HG03159 (cell line): Measurements from ENCODE around the gene CYP21A2.
"Not testable (repeated sequence)": the region's sequence is repeated elsewhere in the genome, so short reads cannot be mapped to it uniquely, and the experiment has no call there.

Experiments used
- ATAC-seq: cut with Tn5 transposase; IDR thresholded peaks from one replicate; pipeline ENCODE4 v1.9.1; 2021; ENCODE audit warnings: mild to moderate bottlenecking, moderate library complexity; ENCODE audit not compliant: unreplicated experiment

The CYP21A2 gene

DNA sequence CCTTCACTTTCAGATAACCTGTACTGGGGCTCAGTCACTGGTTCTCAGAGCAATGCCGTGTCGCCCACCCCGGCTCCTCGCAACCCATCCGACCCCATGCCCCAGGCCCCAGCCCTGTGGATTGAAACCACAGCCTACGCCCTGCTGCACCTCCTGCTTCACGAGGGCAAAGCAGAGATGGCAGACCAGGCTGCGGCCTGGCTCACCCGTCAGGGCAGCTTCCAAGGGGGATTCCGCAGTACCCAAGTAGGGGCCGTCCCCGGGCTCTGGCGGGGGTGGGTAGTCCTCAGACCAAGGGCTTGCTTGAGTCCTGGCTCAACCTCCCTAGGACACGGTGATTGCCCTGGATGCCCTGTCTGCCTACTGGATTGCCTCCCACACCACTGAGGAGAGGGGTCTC lies 8.7 kb upstream of the CYP21A2 start:
- ATAC-seq: not testable (repeated sequence)

DNA sequence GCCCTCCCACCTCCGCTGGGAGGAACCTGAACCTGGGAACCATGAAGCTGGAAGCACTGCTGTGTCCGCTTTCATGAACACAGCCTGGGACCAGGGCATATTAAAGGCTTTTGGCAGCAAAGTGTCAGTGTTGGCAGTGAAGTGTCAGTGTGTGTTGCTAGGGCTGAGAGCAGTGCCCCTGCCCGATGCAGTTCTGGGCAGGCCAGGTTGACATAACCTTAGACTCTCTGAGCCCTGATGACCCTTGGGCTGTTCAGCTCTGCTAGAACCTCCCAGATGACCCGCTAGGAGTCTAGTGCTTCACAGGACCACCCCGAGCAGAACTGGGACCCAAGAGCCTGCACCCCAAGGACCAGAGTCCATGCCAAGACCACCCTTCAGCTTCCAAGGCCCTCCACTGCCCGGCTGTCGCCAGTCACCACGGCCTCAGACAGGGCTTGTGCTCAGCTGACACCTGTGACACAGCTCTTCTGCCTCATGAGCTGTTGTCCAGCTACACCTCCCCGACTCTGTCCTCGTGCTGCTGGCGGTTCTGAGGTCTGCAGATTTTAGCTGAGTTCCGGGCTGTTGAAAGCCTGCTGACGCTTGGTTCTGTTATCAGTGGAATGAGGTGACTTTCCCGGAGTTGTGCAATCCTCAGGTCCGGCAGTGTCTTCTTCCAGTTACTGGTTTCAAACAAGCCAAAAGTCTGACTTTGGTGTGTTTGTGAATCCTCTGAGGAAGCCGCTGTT lies 2.8 kb upstream of the CYP21A2 start:
- not testable (repeated sequence) for ATAC-seq

DNA sequence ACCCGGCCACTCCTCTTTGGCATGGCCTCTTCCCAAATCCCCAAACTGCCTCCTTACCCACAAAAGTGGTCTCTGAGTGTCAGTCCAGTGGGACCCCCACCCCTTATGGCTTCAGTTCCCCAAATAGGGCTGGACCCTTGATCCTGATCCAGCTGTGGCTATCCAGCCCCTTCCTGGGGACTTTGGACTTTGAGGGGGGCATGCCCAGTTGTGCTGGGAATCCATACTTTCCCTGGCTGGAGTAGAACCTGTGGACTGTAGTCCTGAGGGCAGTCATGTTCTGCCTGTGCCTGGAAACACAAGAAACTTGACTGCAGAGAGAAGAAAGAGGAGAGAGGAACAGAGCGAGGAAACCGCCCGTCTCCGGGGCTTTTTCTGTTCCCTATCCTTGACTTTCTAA lies 1.1 kb upstream of the CYP21A2 start:
- ATAC-seq: not testable (repeated sequence)

DNA sequence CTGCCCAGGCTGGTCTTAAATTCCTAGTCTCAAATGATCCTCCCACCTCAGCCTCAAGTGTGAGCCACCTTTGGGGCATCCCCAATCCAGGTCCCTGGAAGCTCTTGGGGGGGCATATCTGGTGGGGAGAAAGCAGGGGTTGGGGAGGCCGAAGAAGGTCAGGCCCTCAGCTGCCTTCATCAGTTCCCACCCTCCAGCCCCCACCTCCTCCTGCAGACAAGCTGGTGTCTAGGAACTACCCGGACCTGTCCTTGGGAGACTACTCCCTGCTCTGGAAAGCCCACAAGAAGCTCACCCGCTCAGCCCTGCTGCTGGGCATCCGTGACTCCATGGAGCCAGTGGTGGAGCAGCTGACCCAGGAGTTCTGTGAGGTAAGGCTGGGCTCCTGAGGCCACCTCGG lies 663 bp downstream of the CYP21A2 start:
- not testable (repeated sequence) for ATAC-seq

DNA sequence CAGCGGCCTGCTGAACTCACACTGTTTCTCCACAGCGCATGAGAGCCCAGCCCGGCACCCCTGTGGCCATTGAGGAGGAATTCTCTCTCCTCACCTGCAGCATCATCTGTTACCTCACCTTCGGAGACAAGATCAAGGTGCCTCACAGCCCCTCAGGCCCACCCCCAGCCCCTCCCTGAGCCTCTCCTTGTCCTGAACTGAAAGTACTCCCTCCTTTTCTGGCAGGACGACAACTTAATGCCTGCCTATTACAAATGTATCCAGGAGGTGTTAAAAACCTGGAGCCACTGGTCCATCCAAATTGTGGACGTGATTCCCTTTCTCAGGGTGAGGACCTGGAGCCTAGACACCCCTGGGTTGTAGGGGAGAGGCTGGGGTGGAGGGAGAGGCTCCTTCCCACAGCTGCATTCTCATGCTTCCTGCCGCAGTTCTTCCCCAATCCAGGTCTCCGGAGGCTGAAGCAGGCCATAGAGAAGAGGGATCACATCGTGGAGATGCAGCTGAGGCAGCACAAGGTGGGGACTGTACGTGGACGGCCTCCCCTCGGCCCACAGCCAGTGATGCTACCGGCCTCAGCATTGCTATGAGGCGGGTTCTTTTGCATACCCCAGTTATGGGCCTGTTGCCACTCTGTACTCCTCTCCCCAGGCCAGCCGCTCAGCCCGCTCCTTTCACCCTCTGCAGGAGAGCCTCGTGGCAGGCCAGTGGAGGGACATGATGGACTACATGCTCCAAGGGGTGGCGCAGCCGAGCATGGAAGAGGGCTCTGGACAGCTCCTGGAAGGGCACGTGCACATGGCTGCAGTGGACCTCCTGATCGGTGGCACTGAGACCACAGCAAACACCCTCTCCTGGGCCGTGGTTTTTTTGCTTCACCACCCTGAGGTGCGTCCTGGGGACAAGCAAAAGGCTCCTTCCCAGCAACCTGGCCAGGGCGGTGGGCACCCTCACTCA lies 1.4 kb downstream of the CYP21A2 start:
- not testable (repeated sequence) for ATAC-seq

DNA sequence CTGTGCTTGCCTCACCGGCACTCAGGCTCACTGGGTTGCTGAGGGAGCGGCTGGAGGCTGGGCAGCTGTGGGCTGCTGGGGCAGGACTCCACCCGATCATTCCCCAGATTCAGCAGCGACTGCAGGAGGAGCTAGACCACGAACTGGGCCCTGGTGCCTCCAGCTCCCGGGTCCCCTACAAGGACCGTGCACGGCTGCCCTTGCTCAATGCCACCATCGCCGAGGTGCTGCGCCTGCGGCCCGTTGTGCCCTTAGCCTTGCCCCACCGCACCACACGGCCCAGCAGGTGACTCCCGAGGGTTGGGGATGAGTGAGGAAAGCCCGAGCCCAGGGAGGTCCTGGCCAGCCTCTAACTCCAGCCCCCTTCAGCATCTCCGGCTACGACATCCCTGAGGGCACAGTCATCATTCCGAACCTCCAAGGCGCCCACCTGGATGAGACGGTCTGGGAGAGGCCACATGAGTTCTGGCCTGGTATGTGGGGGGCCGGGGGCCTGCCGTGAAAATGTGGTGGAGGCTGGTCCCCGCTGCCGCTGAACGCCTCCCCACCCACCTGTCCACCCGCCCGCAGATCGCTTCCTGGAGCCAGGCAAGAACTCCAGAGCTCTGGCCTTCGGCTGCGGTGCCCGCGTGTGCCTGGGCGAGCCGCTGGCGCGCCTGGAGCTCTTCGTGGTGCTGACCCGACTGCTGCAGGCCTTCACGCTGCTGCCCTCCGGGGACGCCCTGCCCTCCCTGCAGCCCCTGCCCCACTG lies 2.3 kb downstream of the CYP21A2 start:
- not testable (repeated sequence) for ATAC-seq

DNA sequence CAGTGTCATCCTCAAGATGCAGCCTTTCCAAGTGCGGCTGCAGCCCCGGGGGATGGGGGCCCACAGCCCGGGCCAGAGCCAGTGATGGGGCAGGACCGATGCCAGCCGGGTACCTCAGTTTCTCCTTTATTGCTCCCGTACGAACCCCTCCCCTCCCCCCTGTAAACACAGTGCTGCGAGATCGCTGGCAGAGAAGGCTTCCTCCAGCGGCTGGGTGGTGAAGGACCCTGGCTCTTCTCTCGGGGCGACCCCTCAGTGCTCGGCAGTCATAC lies 2.8 kb downstream of the CYP21A2 start:
- not testable (repeated sequence) for ATAC-seq

DNA sequence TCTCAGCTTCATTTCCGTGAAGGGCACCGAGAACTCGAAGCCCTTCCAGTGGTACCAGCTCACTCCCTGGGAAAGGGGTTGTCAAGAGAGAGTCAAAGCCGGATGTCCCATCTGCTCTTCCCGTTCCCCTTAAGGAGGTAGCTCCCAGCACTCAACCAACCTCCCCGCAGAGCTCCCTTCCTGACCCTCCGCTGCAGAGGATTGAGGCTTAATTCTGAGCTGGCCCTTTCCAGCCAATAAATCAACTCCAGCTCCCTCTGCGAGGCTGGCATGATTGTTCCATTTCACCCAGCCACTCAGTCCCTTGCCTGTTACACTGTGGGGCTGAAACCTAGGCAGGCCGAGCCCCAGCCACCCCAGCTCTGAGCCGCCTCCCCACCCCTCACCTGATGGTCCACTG lies 3.2 kb downstream of the CYP21A2 start:
- not testable (repeated sequence) for ATAC-seq

DNA sequence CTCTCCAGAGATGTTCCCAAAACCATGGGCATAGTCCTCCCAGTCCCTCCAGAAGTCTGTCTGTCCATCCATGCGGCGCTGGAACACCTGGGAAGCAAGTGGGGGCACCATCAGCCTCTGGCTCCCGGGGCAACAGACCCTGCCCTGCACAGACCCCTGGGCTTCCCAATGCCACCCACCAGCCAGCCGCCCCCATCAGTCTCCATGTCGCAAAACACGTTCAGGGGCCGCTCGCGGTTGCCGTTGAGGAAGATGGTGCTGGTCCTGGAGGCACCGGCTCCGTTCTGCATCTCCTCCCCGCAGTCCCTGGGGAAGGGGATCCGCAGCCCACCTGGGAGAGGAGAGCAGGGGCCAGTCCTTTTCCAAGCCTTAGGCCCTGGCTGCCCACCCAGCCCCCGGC lies 4.1 kb downstream of the CYP21A2 start:
- not testable (repeated sequence) for ATAC-seq

DNA sequence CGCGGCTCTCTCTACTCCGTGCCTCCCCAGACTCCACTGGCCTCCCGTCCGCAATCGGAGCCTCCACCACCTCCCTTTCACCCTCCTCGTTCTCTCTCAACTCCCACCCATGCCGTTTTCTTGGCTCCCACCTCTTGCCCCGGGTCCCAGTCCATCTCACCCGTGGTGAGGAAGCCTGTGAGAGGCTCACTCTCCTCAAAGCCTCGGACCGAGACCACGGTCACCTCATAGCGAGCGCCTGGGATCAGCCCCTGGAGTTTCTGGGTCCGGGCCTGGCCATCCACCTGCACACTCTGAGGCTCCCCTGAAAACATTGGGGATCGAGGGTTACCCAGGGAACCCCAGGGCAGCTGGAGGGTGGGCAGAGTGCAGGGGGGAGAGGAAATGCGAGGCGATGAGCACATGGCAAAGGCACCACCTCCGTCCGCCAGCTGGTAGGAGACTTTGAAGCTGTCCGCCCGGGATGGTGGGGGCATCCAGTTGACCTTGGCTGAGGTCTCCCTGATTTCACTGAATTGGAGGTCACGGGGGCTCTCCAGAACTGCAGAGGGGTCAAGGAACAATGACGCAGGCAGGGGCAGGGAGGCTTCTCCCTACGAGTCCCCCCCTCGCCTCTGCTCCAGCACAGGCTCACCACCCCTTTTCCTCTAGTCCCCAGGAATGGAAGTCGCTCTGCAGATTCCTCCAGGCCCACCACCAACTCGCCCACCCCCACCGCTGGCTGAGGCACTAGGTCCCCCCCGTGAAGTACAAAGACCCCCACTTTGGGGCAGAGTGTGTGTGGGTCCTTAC lies 5.6 kb downstream of the CYP21A2 start:
- not testable (repeated sequence) for ATAC-seq

DNA sequence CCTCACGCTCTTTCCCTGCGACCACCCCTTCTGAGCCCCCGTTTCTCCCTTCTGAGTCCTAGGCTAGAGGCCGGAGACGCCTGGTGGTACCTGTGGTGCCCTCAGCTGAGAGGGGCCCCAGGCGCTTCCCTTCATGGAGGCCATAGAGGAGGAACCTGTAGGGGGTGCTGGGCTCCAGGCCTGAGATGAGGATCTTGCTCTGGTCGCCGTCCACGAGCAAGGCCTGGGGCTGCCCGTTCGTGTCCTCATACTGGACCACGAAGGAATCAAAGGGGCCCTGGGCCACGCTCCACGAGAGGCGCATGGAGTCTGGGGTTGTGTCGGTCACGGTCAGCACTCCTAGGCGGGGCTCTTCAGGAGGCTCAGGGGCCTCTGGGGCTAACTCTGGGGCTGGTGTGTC lies 6.7 kb downstream of the CYP21A2 start:
- not testable (repeated sequence) for ATAC-seq

DNA sequence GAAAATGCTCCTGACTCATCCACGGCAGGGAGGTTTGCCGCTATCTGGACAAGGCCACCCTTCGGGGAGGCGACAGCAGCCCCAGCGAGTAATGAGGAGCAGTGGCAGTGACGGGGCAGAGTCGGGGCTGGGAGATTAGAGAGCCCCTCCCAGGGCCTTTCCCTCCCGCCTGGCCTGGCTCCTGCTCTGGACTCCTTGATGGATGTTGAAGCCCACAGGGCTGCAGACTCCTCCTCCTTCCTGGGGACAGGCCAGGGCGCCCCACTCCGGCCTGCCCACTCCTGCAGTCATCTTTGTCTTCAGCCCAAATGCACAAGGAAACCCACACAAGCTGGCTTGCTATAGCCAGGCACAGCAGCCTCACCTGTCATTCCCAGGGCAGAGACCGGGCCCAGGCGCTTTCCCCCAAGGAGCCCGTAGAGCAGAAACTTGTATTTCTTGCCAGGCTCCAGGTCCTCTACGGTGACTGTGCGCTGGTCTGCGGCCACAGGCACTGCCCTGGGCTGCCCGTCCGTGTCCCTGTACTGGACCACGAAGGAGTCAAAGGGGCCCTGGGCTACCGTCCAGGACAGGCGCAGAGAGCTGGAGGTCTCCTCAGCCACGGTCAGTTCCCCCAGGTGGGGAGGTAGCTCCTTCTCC lies 7.7 kb downstream of the CYP21A2 start:
- no peak for ATAC-seq

DNA sequence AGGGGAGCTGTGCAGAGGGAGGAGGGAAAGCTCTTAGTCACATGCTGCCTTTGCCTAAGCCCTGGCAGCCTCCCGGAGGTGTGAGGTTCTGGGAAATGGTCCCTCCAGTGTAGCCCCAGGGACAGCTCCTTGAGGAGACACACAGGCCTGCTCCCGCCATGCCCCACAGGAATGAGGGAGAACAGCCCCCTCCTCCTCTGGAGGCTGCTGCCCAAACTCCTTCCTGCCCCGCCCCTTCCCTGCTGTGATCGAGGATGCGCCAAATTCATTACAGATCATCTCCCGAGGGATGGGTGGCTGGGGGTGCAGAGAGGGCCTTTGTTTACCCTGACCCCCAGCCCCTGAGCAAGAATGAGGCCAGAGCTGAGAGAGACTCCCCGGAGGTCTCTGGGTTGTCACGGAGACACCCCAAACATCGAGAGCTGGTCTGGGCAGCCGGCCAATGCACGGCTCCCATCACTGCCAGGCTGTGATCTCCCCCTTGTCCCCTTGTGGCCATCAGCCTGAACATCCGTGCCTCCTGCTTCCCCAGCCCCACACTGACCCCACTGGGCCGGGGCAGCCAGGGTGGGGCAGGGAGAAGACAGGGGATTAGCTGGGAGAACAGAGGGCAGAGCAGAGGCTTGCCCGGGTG lies 8.4 kb downstream of the CYP21A2 start:
- no peak for ATAC-seq

DNA sequence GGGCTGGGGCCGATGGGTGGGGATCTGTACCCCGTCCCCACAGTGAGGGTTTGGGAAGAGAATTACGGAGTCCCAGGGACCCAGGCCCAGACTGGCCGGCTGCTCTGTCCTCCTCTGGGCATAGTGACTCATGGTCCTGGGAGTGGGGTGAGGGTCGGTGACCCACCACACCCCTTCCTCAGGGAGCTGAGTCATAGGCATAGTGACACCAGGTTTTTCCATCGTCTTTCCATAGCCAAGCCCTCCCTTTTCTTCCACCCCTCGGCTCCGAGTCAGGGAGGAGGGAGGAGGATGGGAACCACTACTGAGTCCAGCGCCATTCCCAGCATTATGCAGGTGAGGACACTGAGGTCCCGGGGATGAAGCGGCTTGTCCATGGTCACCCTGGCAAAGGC lies 8.9 kb downstream of the CYP21A2 start:
- ATAC-seq: no peak

DNA sequence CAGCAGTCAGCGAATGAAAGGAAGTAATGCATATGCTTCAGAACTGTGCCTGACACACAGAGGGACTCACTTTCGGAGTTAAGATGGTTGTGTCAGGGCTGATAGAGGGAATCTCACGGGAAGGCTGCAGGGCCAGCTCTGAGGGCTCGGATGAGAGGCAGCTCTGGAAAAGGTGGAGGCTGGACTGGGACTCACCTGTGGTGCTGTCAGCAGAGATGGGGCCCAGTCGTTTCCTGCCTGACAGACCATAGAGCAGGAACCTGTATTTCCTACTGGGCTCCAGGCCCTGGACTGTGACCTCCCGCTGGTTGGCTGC lies 9.3 kb downstream of the CYP21A2 start:
- ATAC-seq: no peak

DNA sequence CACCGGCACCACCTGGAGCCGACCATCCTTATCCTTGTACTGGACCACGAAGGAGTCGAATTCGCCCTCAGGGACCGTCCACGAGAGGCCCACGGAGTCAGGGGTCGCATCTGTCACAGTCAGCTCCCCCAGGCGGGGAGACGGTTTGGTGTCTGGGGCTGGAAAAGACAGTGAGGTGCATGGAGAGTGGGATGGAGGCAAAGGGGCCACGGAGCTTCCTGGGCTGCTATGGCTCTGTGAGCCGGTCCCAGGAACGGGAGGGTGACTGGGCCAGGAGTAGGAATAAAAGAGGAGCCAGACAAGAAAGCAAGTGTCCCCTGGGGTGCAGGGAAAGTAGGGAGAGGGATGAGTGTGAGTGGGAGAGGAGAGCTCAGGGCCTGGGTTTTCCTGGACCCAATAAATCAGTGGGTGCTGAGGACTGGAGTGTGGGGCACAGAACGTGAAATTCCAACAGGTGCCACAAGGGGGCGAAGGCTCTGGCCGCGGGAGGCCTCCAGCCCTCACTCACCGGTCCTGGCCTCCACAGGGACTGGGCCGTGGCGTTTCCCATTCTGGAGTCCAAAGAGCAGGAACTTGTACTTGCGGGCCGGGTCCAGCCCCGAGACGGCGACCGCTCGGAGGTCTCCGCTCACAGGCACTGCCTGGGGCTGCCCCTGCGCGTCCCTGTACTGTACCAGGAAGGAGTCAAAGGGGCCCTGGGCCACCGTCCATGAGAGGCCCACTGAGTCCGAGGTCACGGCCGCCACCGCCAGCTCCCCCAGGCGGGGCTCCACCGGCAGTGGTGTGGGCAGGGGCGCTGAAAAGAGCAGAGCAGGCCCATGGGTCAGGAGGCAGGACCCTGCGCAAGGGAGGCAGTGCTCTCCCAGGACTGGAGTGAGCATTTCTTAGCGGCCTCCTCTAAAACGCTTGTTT lies 9.9 kb downstream of the CYP21A2 start:
- no peak for ATAC-seq

DNA sequence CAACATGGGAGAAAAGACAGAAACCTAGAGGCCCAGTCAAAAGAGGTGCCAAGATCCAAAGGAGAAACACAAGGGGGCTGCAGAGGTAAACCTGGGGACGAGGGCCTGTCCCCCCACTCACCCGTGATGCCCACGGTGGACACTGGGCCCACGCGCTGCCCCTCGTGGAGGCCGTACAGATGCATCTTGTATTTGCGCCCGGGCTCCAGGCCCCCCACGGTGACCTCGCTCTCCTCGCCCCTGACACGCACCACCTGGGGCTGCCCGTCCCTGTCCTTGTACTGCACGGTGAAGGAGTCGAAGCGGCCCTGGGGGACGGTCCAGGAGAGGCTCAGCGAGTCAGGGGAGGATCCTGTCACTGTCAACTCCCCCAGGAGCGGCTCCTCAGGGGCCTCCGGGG lies 10.9 kb downstream of the CYP21A2 start:
- not testable (repeated sequence) for ATAC-seq

DNA sequence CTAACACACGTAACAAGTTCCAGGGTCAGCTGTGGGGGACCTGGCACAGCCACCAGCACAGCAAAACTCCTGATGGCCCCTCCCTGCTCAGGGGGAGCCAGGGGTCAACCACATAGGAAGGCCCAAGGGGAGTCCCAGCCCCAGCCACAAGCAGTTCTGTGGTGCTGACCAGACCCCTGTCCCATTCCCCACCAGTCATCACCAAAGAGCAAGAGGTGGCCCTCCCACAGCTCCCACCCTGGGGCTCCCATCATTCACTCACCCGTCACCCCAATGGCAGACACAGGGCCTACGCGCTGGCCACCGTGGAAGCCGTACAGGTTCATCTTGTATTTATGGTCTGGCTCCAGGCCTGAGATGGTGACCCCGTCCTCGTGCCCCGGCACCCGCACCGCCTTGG lies 11.5 kb downstream of the CYP21A2 start:
- ATAC-seq: not testable (repeated sequence)

DNA sequence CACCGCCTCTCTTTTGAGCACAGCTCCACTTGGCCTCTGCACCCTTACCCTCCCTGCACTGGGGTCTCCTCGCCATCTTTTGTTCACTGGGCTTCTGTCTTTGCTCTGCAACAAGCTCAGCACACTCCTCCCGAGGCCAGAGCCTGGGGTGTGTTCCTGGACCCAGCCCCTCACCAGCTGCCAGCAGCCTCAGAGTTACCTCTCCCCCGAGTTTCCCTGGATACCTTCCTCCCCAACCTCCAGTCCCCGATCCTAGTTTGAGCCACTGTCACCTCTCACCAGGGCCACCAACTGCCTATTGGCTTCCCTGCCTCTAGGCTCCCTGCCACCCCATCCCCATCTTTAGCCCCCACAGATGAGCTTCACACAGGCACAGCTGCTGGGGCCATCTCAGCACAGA lies 12.3 kb downstream of the CYP21A2 start:
- ATAC-seq: no peak
